ENCODE results near the gene ASCC1. TPM values are rescaled to one million over a fixed set of nuclear protein-coding genes. Genes with fewer than 3 reads are reported as not detected.
A peak's percentile ranks its signal among the peaks of the same experiment; 100 is the strongest.
"Not testable (repeated sequence)": the region's sequence is repeated elsewhere in the genome, so short reads cannot be mapped to it uniquely, and the experiment has no call there.

ASCC1 gene
- total RNA-seq, 1 donor from 2014 or later = 35.6 TPM

- H3K4me3 Mint-ChIP-seq = no peak overlapping the region
- no peak for TF ChIP-seq CTCF (conservative IDR thresholded peaks at IDR 0.05)
- H3K9me3 Mint-ChIP-seq = no peaks in the 10 kb centered on the region
Observed at GRCh38 chr10:72251635-72252034, 35.6 kb upstream of the ASCC1 start.

GRCh38 chr10:72250666-72251065 is 34.6 kb upstream of the ASCC1 start:
- H3K4me1 Mint-ChIP-seq = peaks cover 51% of the 10 kb centered on the region
- DNase-seq (ENCODE audit: low read depth, low spot score) = no peak
- H3K27ac Mint-ChIP-seq (ENCODE audit: unreplicated experiment) = no peak overlapping the region
- no peaks in the 10 kb centered on the region for H3K9me3 Mint-ChIP-seq
- H3K4me3 Mint-ChIP-seq = no peak overlapping the region
- no peaks in the 10 kb centered on the region for H3K36me3 Mint-ChIP-seq (ENCODE audit: low read depth)
- H3K27me3 Mint-ChIP-seq (ENCODE audit: low read depth) = no peaks in the 10 kb centered on the region
- TF ChIP-seq CTCF (conservative IDR thresholded peaks at IDR 0.05) = no peak

More at GRCh38 chr10:72251635-72252034, 35.6 kb upstream of the ASCC1 start:
- DNase-seq (ENCODE audit: low read depth, low spot score) = no peak
- Mint-ChIP-seq H3K36me3 (ENCODE audit: low read depth) (no peaks in the 10 kb centered on the region), H3K27ac (ENCODE audit: unreplicated experiment) (no peak overlapping the region), H3K4me1 (peaks cover 51% of the 10 kb centered on the region), H3K27me3 (ENCODE audit: low read depth) (no peaks in the 10 kb centered on the region)

- not testable (repeated sequence) for H3K9me3 Mint-ChIP-seq; H3K27me3 Mint-ChIP-seq (ENCODE audit: low read depth); H3K36me3 Mint-ChIP-seq (ENCODE audit: low read depth); DNase-seq (ENCODE audit: low read depth, low spot score)
- Mint-ChIP-seq H3K4me1 (peaks cover 47% of the 10 kb centered on the region), H3K27ac (ENCODE audit: unreplicated experiment) (peak overlapping the region; percentile 99), H3K4me3 (peak overlapping the region; percentile 51)
Observed at GRCh38 chr10:72249176-72249862, 33.2 kb upstream of the ASCC1 start.

- peak; percentile 22 for DNase-seq (ENCODE audit: low read depth, low spot score)
- H3K9me3 Mint-ChIP-seq = no peaks in the 10 kb centered on the region
- H3K4me1 Mint-ChIP-seq = peaks cover 48% of the 10 kb centered on the region
- TF ChIP-seq CTCF (conservative IDR thresholded peaks at IDR 0.05) = no peak
- H3K36me3 Mint-ChIP-seq (ENCODE audit: low read depth) = no peaks in the 10 kb centered on the region
- H3K27me3 Mint-ChIP-seq (ENCODE audit: low read depth) = no peaks in the 10 kb centered on the region
- H3K4me3 Mint-ChIP-seq = peak overlapping the region; percentile 51
- H3K27ac Mint-ChIP-seq (ENCODE audit: unreplicated experiment) = peak overlapping the region; percentile 99
Observed at GRCh38 chr10:72248468-72249151, 32.5 kb upstream of the ASCC1 start.

- no peaks in the 10 kb centered on the region for H3K9me3 Mint-ChIP-seq
- no peak overlapping the region for H3K4me3 Mint-ChIP-seq
- TF ChIP-seq CTCF (conservative IDR thresholded peaks at IDR 0.05) = no peak
- no peaks in the 10 kb centered on the region for H3K27me3 Mint-ChIP-seq (ENCODE audit: low read depth)
- DNase-seq (ENCODE audit: low read depth, low spot score) = no peak
- no peak overlapping the region for H3K27ac Mint-ChIP-seq (ENCODE audit: unreplicated experiment)
- no peaks in the 10 kb centered on the region for H3K36me3 Mint-ChIP-seq (ENCODE audit: low read depth)
- H3K4me1 Mint-ChIP-seq = peaks cover 51% of the 10 kb centered on the region
Observed at GRCh38 chr10:72245949-72246525, 30.0 kb upstream of the ASCC1 start.

GRCh38 chr10:72244573-72245038 is 28.5 kb upstream of the ASCC1 start:
- Mint-ChIP-seq H3K4me1 (peaks cover 50% of the 10 kb centered on the region), H3K27ac (ENCODE audit: unreplicated experiment) (peak overlapping the region; percentile 44)

More at GRCh38 chr10:72244573-72245038, 28.5 kb upstream of the ASCC1 start:
- no peak overlapping the region for H3K4me3 Mint-ChIP-seq
- no peaks in the 10 kb centered on the region for H3K27me3 Mint-ChIP-seq (ENCODE audit: low read depth)
- TF ChIP-seq CTCF (conservative IDR thresholded peaks at IDR 0.05) = no peak
- no peak for DNase-seq (ENCODE audit: low read depth, low spot score)
- no peaks in the 10 kb centered on the region for H3K36me3 Mint-ChIP-seq (ENCODE audit: low read depth)
- no peaks in the 10 kb centered on the region for H3K9me3 Mint-ChIP-seq

All from neural crest cell (in vitro differentiated cells).